ENCODE measurements around the gene ATP11B. TPM values are rescaled to one million over a fixed set of nuclear protein-coding genes. Genes with fewer than 3 reads are reported as not detected.

The ATP11B gene
- total RNA-seq, 4 donors from 2014 or later, result 117 to 219 (median 134) TPM

DNA sequence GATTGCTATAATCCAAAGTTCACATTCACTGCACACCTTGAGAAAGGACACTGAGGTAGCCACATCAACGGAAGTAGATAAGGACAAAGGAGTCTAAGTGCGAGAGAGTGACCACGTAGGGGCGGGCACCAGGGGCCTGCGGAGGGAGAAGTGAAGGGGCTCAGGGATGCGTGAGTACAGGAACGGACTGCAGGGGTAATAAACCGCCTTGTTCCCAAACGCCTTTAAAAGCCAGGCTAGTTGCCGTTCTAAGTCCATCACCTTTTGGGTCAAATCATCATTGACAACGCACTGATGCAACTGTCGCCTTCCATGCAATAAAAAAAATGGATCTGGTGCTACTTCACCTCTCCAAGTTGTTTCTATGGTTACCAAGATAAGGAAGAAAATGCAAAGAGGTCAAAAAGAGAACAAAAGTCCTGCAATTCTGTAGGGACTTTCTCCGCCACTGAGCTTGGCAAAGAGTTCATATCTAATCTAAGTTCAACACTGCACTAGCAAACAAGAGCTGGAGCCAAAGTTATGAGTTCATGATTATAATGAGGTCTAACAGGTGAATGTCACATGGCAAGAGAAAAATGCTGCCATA, 32.6 kb upstream of the ATP11B start:
- Histone ChIP-seq H3K27me3 (no peaks in the 10 kb centered on the region), H3K4me1 (peaks cover 0 to 7% (median 3%) of the 10 kb centered on the region in 4 donors), H3K27ac (peak overlapping the region; percentile 70 to 78 (median 72)), H3K4me3 (no peak overlapping the region), H3K9me3 (no peaks in the 10 kb centered on the region), H3K36me3 (no peaks in the 10 kb centered on the region)
- TF ChIP-seq EP300 (IDR thresholded peaks at IDR 0.05; ENCODE audit: low read depth) (no peak), CTCF (IDR thresholded peaks at IDR 0.05) (peak in 1 of 5 experiments; percentile 34), POLR2A (IDR thresholded peaks at IDR 0.05) (no peak), POLR2AphosphoS5 (IDR thresholded peaks at IDR 0.05) (peak in 2 of 3 donors; percentile 19 to 24)
- in situ Hi-C loops (cut with MboI; ENCODE audit: low pct_ligation_motif_present in 1 of 4, low pct_unique_long_range_greater_than_20kb in 1 of 4, low sequenced_read_pairs in 3 of 4), result no loop called here
- DNase-seq, result peak; percentile 23
- WGBS, 2 donors (ENCODE audit: low coverage in 1 of 2), result 41 to 52% methylated on average over 4 to 13 of the region's 13 CpGs
- intact Hi-C loops (cut with DNase I; ENCODE audit: low total_unique reads), result no loop called here

GRCh38 chr3:182763896-182764295, 29.4 kb upstream of the ATP11B start:
- peaks cover 0 to 7% (median 3%) of the 10 kb centered on the region in 4 donors for H3K4me1 ChIP-seq
- in situ Hi-C loops (cut with MboI; ENCODE audit: low pct_ligation_motif_present in 1 of 4, low pct_unique_long_range_greater_than_20kb in 1 of 4, low sequenced_read_pairs in 3 of 4), result no loop called here
- H3K27ac ChIP-seq, result no peak overlapping the region
- H3K36me3 ChIP-seq, result no peaks in the 10 kb centered on the region
- no peak overlapping the region for H3K4me3 ChIP-seq
- WGBS, 2 donors (ENCODE audit: low coverage in 1 of 2), result 76 to 95% methylated on average over 2 of the region's 2 CpGs
- TF ChIP-seq CTCF (IDR thresholded peaks at IDR 0.05), result no peak
- no peak for TF ChIP-seq POLR2AphosphoS5 (IDR thresholded peaks at IDR 0.05)
- no peak for TF ChIP-seq EP300 (IDR thresholded peaks at IDR 0.05; ENCODE audit: low read depth)
- no peak for TF ChIP-seq POLR2A (IDR thresholded peaks at IDR 0.05)
- intact Hi-C loops (cut with DNase I; ENCODE audit: low total_unique reads), result no loop called here
- H3K27me3 ChIP-seq, result no peaks in the 10 kb centered on the region
- DNase-seq, result no peak
- no peaks in the 10 kb centered on the region for H3K9me3 ChIP-seq

DNA sequence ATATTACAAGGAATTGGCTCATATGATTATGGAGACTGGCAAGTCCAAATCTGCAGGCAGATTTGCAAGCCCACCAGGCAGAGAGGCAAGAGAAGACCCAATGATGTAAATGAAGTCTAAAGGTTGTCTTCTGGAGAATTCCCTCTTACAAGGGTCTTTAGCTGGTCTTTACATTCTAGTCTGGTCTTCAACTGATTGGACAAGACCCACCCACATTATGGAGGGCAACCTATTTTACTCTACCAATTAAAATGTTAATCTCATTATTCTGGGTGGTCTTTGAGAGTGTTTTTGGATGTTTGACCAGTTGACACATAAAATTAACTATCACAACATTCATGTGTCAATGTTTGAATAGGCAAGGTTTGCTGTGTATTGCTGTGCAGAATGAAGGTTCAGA, 28.0 kb upstream of the ATP11B start:
- DNase-seq, result no peak
- in situ Hi-C loops (cut with MboI; ENCODE audit: low pct_ligation_motif_present in 1 of 4, low pct_unique_long_range_greater_than_20kb in 1 of 4, low sequenced_read_pairs in 3 of 4), result no loop called here
- TF ChIP-seq POLR2AphosphoS5 (IDR thresholded peaks at IDR 0.05) (no peak), EP300 (IDR thresholded peaks at IDR 0.05; ENCODE audit: low read depth) (no peak), POLR2A (IDR thresholded peaks at IDR 0.05) (no peak), CTCF (IDR thresholded peaks at IDR 0.05) (no peak)
- H3K27ac ChIP-seq, result no peak overlapping the region
- intact Hi-C loops (cut with DNase I; ENCODE audit: low total_unique reads), result no loop called here
- no peaks in the 10 kb centered on the region for H3K27me3 ChIP-seq
- H3K4me3 ChIP-seq, result no peak overlapping the region
- H3K9me3 ChIP-seq, result no peaks in the 10 kb centered on the region
- peaks cover 0 to 4% (median 1%) of the 10 kb centered on the region in 4 donors for H3K4me1 ChIP-seq
- no peaks in the 10 kb centered on the region for H3K36me3 ChIP-seq

DNA sequence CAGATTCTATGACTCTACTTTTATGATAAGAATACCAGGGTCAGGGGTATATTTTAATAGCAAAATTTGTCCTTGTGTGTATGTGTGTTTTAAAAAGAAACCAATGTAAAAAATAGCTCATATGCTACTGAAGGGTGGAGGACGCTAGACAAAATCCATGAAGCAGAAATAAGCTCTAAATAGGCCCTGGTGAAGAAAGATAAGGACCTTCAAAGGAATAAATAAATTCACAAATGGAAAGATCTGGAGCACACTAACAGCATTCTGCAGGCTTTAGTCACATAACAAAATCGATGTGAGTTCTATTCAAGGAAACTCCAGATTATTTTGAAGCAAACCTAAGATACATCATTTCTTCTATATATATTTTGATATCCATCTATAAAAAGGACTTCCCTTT, 27.2 kb upstream of the ATP11B start:
- intact Hi-C loops (cut with DNase I; ENCODE audit: low total_unique reads), result no loop called here
- TF ChIP-seq EP300 (IDR thresholded peaks at IDR 0.05; ENCODE audit: low read depth) (no peak), POLR2AphosphoS5 (IDR thresholded peaks at IDR 0.05) (no peak), POLR2A (IDR thresholded peaks at IDR 0.05) (no peak)
- no peaks in the 10 kb centered on the region for H3K4me1 ChIP-seq
- H3K27me3 ChIP-seq, result no peaks in the 10 kb centered on the region
- H3K9me3 ChIP-seq, result no peaks in the 10 kb centered on the region
- in situ Hi-C loops (cut with MboI; ENCODE audit: low pct_ligation_motif_present in 1 of 4, low pct_unique_long_range_greater_than_20kb in 1 of 4, low sequenced_read_pairs in 3 of 4), result no loop called here
- no peak overlapping the region for H3K4me3 ChIP-seq
- no peaks in the 10 kb centered on the region for H3K36me3 ChIP-seq
- H3K27ac ChIP-seq, result no peak overlapping the region
- 79 to 86% methylated on average over 2 of the region's 2 CpGs for WGBS, 2 donors (ENCODE audit: low coverage in 1 of 2)
- DNase-seq, result no peak

DNA sequence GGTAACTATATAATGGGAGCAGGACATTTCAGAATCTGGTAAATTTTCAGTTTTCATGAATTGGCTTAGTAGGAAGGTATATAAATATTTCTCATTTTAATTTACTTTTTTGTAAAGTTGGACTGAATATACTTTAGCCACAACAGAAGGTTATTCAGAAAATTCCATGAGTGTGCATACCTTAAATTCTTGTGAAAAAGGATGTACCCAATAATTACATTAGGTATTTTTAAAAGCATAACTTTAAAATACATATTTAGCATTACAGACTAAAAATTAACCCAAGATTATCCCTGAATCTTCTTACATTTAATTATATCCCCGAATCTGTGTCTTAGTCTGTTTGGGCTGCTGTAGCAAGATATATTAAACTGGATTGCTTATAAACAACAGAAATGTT, 24.9 kb upstream of the ATP11B start:
- Histone ChIP-seq H3K27ac (no peak overlapping the region), H3K9me3 (no peaks in the 10 kb centered on the region), H3K36me3 (no peaks in the 10 kb centered on the region), H3K4me1 (no peaks in the 10 kb centered on the region), H3K4me3 (no peak overlapping the region), H3K27me3 (no peaks in the 10 kb centered on the region)
- TF ChIP-seq POLR2A (IDR thresholded peaks at IDR 0.05) (no peak), CTCF (IDR thresholded peaks at IDR 0.05) (no peak), EP300 (IDR thresholded peaks at IDR 0.05; ENCODE audit: low read depth) (no peak), POLR2AphosphoS5 (IDR thresholded peaks at IDR 0.05) (no peak)
- DNase-seq, result no peak
- intact Hi-C loops (cut with DNase I; ENCODE audit: low total_unique reads) (no loop called here), in situ Hi-C loops (cut with MboI; ENCODE audit: low pct_ligation_motif_present in 1 of 4, low pct_unique_long_range_greater_than_20kb in 1 of 4, low sequenced_read_pairs in 3 of 4) (no loop called here)
- whole genome bisulfite sequencing, 2 donors (ENCODE audit: low coverage in 1 of 2), result 75 to 85% methylated on average over 1 of the region's 1 CpG

Measured in transverse colon (tissue), 4 donors.